ENCODE data around the gene NRP2. TPM values are rescaled to one million over a fixed set of nuclear protein-coding genes. Genes with fewer than 3 reads are reported as not detected.

The NRP2 gene
- total RNA-seq, 2 experiments from 2014 or later = 1.1 to 2.0 TPM

DNA sequence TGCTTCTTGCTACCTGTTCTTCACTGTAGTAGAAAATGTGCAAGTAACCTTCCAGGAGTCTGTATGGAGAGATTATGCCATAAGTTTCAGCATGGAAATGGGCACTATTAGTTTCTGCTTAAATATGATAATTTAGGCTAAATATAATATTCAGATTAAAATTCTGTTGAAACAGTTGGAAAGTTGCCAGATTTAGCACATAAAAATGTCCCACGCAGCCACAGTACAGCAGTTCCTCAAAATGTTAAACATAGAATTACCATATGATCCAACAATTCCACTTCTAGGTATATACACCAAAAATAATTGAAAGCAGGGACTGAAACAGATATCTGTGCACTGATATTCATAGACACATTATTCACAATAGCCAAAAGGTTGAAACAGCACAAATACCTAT, 121.2 kb downstream of the NRP2 start:
- H3K4me1 Mint-ChIP-seq = no peaks in the 10 kb centered on the region
- no peaks in the 10 kb centered on the region for H3K36me3 Mint-ChIP-seq
- peaks cover 1% of the 10 kb centered on the region for H3K9me3 Mint-ChIP-seq
- H3K27me3 Mint-ChIP-seq = peaks cover 3% of the 10 kb centered on the region
- H3K27ac Mint-ChIP-seq = no peak overlapping the region
- H3K4me3 Mint-ChIP-seq = no peak overlapping the region
- DNase-seq = no peak

DNA sequence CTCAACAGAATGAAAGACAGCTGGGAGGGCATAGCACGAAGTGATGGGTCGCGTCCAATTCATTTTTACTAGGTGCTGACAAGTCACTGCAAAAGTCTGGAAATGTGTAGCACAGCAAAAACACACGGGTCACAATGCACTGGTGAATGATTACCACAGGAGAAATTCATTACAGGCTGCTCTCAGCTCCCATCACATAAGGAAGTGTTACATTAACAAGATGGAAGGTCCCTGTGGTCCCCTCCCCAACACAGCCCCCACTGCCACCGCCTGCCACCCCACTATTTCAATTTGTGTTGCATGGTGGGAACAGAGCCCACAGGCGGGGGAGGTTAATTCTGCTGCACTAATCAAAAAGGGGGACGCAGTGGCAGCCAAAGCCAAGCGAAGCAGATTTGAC, 122.8 kb downstream of the NRP2 start:
- no peak overlapping the region for H3K4me3 Mint-ChIP-seq
- no peaks in the 10 kb centered on the region for H3K4me1 Mint-ChIP-seq
- H3K9me3 Mint-ChIP-seq = no peaks in the 10 kb centered on the region
- peaks cover 3% of the 10 kb centered on the region for H3K27me3 Mint-ChIP-seq
- H3K27ac Mint-ChIP-seq = no peak overlapping the region
- DNase-seq = no peak
- no peaks in the 10 kb centered on the region for H3K36me3 Mint-ChIP-seq

DNA sequence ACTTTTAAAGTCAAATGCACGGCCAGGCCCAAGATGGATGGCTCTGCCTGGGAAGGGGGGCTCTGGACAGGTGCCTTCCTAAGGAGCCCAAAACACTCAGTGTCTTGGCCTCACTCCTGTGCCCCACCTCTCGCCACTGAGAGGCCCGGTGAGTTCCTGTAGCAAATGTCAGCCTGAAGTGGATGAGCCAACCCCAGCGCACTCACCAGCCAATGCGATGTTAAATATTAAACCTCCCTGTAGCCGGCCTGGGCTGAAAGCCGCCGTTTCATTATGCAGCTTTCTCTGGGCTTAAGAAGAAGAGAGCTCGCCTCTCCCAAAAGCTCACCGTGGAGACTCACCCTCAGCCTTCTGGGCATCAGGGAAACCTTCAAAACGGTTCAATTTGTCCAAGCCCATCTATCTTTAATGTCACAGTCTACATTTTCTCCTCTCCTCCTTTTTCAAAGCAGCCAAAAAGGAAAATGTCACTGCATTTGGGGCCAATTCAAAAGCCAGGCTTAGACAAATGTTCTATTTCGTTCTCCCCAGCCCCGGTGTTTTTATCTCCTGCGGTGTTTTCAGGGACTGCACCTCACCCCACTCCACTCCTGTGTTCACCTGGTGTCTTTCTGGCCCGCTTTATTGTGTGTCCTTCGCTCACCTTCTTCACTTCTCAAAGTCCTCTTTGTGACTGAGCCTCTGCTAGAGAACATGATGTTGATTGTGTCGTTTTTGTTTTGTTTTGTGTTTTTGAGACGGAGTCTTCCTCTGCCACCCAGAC, 124.0 kb downstream of the NRP2 start:
- Mint-ChIP-seq H3K4me1 (no peaks in the 10 kb centered on the region), H3K36me3 (no peaks in the 10 kb centered on the region), H3K27ac (no peak overlapping the region), H3K4me3 (no peak overlapping the region), H3K9me3 (no peaks in the 10 kb centered on the region), H3K27me3 (peaks cover 3% of the 10 kb centered on the region)
- no peak for DNase-seq

DNA sequence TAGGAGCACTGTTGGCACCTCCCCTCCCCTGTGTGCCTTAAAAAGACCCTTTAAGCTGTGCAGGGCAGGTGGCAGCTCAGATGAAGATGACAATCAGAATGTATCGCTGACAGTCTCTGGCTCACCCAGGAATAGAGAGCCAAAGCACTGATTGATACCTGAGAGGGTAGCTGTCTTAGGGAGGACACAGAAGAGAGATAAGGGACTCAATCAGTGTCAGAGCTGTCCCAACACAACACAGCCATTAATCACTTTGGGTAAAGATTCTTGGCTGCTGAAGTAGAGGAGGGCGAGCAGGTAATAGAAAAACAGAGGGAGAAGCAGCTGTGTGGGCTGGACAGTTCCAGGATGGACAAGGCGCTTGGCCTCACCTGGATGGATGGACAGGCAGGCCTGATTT, 124.9 kb downstream of the NRP2 start:
- no peak overlapping the region for H3K4me3 Mint-ChIP-seq
- H3K27ac Mint-ChIP-seq = no peak overlapping the region
- no peaks in the 10 kb centered on the region for H3K4me1 Mint-ChIP-seq
- peaks cover 3% of the 10 kb centered on the region for H3K27me3 Mint-ChIP-seq
- no peaks in the 10 kb centered on the region for H3K9me3 Mint-ChIP-seq
- DNase-seq = no peak
- no peaks in the 10 kb centered on the region for H3K36me3 Mint-ChIP-seq

DNA sequence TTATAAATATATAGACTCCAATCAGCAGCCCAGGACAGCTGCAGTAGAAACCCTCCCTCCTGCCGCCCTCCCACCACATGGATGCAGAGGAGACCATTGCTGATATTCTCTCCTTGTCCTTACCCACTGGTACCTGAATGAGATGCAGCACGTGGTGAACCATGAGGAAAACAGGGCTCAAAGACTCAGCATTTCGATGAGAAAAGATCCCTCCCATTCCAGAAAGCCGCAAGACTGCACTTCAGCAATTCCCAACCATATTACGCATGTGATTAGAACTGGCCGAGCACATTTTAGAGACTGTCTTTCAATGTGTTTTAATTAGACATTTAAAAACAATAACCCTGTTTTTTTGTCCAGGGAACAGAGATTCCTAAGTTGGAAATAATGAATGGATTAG, 125.5 kb downstream of the NRP2 start:
- DNase-seq = no peak
- Mint-ChIP-seq H3K27me3 (peaks cover 3% of the 10 kb centered on the region), H3K4me3 (no peak overlapping the region), H3K9me3 (no peaks in the 10 kb centered on the region), H3K27ac (no peak overlapping the region), H3K36me3 (no peaks in the 10 kb centered on the region), H3K4me1 (no peaks in the 10 kb centered on the region)

DNA sequence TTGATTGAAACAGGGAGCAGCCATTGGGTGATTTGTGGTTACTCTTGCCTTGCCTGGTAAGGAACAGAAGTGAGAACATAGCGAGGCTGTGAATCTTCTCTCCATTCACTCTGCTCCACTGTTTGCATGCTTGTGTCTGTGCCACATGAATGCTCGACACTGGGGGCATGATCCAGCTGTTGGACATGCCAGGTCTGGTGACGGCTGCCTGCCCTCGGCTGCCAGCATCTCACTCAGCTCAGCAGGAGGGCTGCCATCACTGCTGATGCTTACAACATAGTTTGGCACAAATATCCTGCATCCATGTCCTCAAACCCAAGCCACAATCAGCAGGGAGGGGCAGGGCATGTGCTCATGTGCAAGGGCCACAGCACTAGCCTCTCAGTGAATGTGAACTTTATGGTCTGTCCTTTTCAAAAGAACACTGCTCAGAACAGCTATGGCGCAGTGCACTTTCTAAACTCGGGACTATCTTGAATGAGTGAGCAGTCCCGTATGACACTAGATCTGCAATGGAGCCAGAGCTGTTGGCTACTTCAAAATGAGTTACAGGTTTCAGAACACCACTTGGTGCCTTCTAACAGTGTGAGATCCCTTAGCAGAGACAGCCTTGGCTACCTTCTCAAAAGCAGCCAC, 126.3 kb downstream of the NRP2 start:
- Mint-ChIP-seq H3K4me3 (no peak overlapping the region), H3K36me3 (no peaks in the 10 kb centered on the region), H3K4me1 (no peaks in the 10 kb centered on the region)

DNA sequence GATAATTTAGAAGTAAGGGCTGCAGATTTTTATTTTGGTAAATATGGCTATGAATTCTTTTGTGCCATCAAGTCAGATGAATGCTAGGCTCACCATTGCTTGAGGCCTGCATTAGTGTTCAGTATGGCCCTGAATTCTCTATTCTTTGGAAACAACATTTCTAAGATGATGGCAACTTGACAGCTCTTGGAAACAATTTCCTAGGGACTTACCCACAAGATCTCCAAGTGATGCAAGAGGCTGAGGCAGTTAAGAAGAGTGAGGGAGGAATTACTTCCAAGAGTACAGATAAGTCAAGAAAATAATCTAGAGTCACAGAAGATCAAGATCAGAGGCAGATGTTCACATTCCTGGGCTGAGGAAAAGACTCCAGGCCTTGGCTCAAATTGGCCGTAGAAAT, 129.1 kb downstream of the NRP2 start:
- Mint-ChIP-seq H3K36me3 (no peaks in the 10 kb centered on the region), H3K27ac (no peak overlapping the region), H3K27me3 (peaks cover 4% of the 10 kb centered on the region), H3K4me1 (no peaks in the 10 kb centered on the region), H3K9me3 (no peaks in the 10 kb centered on the region), H3K4me3 (no peak overlapping the region)
- DNase-seq = no peak

More for the DNA sequence above, 126.3 kb downstream of the NRP2 start:
- DNase-seq = no peak
- Mint-ChIP-seq H3K27ac (no peak overlapping the region), H3K9me3 (no peaks in the 10 kb centered on the region), H3K27me3 (no peaks in the 10 kb centered on the region)

DNA sequence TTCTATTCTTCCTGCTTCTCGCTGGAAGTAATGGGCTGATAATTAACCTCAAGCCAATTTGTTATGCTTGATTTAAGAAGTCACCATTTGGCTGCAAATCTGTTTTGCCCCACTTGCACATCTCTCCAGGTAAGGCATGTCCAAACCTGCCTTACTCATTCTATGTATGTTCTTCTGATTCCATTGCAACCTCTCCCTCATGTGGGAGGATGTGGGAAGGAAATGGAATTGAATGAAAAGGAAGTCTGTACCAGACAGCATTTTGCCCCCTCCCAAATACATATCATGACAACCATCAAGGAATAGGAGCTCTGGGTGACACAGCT, 131.7 kb downstream of the NRP2 start:
- Mint-ChIP-seq H3K4me3 (no peak overlapping the region), H3K9me3 (no peaks in the 10 kb centered on the region), H3K4me1 (no peaks in the 10 kb centered on the region), H3K27me3 (peaks cover 10% of the 10 kb centered on the region), H3K27ac (no peak overlapping the region), H3K36me3 (no peaks in the 10 kb centered on the region)
- DNase-seq = no peak

DNA sequence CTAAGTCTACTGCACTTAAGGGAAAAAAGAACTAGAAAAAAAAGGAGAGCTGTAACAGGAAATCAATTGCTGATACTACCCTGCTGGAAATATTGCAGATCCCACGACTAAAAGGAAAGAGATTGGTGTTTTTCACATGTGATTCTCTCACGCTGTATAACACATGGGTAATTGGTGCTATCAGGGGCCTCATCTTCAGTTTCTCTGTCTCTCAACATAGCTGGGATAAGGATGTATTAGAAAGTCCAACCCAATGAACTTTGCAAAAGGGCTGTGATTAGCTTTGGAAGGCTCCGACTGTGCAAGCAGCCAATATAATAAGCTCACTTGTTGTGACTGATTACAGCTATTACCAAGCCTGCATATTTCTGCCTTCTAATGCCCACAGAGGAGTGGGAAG, 133.4 kb downstream of the NRP2 start:
- no peak overlapping the region for H3K27ac Mint-ChIP-seq
- H3K4me3 Mint-ChIP-seq = no peak overlapping the region
- peaks cover 14% of the 10 kb centered on the region for H3K27me3 Mint-ChIP-seq
- DNase-seq = no peak
- no peaks in the 10 kb centered on the region for H3K9me3 Mint-ChIP-seq
- no peaks in the 10 kb centered on the region for H3K36me3 Mint-ChIP-seq
- no peaks in the 10 kb centered on the region for H3K4me1 Mint-ChIP-seq

DNA sequence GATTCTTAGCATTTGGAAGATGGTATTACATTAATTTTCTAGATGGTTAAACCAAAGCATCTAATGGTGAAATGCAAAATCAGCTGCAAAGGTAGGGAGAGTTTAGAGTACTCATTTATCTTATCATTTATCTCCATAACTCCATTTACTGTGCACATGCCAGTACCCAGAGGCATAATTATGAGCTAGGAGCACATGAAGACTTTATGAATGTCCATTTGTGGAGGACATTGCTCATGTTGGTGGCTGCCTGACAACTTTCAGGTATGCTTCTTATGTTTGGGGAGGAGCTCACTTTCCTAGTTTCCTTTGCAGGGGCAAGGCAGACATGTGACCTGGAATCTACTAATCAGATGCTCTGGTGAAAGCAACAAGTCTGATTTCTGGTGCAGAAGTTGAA, 134.0 kb downstream of the NRP2 start:
- Mint-ChIP-seq H3K4me3 (no peak overlapping the region), H3K9me3 (no peaks in the 10 kb centered on the region), H3K27ac (no peak overlapping the region), H3K36me3 (no peaks in the 10 kb centered on the region), H3K27me3 (peaks cover 14% of the 10 kb centered on the region), H3K4me1 (no peaks in the 10 kb centered on the region)
- no peak for DNase-seq

DNA sequence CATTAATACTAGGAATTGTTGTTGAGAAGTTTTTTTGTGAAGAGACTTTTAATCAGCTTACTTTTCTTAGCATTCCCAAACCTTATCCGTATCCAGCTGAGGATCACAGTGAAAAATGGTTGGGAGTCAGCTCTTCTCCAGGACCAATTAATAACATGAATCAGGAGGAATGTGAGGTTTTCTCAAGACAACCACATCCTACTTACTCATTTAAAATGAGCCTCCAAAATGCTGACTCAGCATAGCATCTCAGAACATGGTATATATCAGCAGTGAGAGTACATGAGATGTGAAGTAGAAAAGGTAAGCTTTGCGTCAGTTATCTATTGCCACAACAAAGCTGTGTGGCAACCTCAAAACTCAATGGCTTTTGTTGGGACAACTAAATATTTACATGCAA, 140.3 kb downstream of the NRP2 start:
- no peak for DNase-seq
- Mint-ChIP-seq H3K27ac (no peak overlapping the region), H3K36me3 (no peaks in the 10 kb centered on the region), H3K4me3 (no peak overlapping the region), H3K27me3 (peaks cover 14% of the 10 kb centered on the region), H3K9me3 (peaks cover 6% of the 10 kb centered on the region), H3K4me1 (no peaks in the 10 kb centered on the region)

DNA sequence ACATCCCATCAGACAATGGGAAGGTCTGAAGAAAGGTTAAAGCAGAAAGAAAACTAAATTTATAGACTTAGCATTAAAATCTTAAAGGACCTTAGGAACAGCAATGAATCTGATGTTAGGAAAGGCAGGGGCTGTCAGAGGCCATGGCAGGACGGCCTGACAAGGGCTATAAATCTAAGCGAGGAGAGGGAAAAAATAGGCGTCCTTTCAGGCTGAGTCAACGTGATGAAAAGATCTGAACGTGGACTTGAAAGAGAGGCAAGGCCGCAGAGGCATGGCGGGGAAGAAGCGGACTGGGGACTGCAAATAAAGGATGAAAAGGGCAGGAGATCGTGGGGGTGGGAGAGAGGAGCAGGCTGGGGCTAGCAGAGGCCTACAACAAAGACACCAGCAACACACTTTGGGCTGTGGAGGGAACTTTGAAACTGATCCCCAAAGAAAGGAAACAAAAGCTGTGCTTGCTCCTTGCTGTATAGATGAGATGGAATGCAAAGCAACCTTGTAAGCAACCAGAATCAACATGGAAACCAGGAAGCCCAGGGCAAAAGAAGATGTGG, 145.6 kb downstream of the NRP2 start:
- Mint-ChIP-seq H3K9me3 (peaks cover 6% of the 10 kb centered on the region), H3K4me3 (no peak overlapping the region), H3K27ac (no peak overlapping the region), H3K36me3 (no peaks in the 10 kb centered on the region), H3K27me3 (peaks cover 8% of the 10 kb centered on the region), H3K4me1 (no peaks in the 10 kb centered on the region)
- no peak for DNase-seq

DNA sequence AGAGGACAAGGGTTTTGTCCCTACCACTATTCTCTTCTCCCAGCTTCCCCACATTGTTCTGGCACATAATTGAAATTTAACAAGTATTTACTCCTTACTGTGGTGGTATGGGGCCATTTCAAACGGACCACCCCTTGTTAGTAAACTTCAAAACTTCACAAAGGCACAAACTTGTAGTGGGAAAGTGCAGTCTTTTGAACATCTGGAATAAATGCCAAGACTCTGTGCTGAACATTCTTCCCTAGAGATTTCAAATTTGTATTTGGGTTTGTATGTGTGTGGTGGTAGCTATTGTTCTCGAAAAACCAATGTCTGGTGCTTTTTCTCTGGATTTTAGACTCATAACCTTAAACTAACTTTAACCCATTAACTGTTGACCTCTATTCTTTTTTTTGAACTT, 151.6 kb downstream of the NRP2 start:
- no peak overlapping the region for H3K4me3 Mint-ChIP-seq
- peaks cover 2% of the 10 kb centered on the region for H3K9me3 Mint-ChIP-seq
- no peaks in the 10 kb centered on the region for H3K4me1 Mint-ChIP-seq
- H3K36me3 Mint-ChIP-seq = no peaks in the 10 kb centered on the region
- no peak for DNase-seq
- H3K27ac Mint-ChIP-seq = no peak overlapping the region
- H3K27me3 Mint-ChIP-seq = peaks cover 7% of the 10 kb centered on the region

DNA sequence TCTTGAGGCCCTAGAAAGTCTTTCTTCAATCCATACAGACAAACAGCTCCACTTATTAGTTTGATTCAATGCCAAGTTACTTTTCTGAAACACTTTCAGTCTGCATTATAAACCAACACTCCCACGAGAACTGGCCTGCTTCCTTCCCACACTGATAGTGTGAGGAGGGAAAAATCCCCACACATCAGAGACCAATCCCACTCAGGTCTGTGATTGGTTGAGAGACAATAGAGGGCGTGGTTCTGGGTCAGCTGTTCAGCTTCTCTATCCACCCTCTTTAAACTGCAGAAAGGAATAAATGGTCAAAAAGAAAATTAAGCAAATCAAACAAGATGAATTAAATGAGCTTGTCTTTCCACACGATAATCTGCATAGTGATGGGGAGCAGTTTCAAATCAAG, 152.5 kb downstream of the NRP2 start:
- H3K9me3 Mint-ChIP-seq = peaks cover 2% of the 10 kb centered on the region
- no peak overlapping the region for H3K27ac Mint-ChIP-seq
- no peaks in the 10 kb centered on the region for H3K36me3 Mint-ChIP-seq
- no peak for DNase-seq
- H3K27me3 Mint-ChIP-seq = peaks cover 7% of the 10 kb centered on the region
- no peaks in the 10 kb centered on the region for H3K4me1 Mint-ChIP-seq
- H3K4me3 Mint-ChIP-seq = no peak overlapping the region

DNA sequence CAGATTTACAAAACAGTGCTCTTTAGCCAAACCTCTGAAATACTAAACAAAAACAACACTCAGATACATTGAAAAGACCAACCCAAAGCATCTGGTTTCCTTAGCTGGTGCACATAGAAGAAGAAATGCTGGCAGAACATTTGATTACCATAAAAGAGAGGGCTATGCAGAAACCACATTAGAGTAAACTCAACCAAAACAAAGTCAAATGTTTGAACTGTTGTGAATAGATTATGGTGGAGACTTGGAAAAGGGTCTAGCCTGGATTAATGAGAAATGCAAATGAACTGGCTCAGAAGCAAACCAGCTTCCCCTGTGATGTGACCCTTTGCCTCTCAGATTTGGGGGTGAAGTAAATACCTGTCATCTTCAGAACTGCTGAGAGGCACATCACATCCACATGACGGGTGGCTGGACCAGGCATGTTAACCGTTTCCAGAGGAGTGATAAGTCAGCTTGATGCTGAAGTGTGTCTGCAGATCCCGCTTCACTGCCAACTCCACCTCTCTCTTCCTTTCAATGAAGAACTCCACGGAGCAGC, 153.0 kb downstream of the NRP2 start:
- H3K27ac Mint-ChIP-seq = no peak overlapping the region
- no peak for DNase-seq
- peaks cover 7% of the 10 kb centered on the region for H3K27me3 Mint-ChIP-seq
- no peaks in the 10 kb centered on the region for H3K36me3 Mint-ChIP-seq
- H3K9me3 Mint-ChIP-seq = peaks cover 2% of the 10 kb centered on the region
- H3K4me1 Mint-ChIP-seq = no peaks in the 10 kb centered on the region
- H3K4me3 Mint-ChIP-seq = no peak overlapping the region

DNA sequence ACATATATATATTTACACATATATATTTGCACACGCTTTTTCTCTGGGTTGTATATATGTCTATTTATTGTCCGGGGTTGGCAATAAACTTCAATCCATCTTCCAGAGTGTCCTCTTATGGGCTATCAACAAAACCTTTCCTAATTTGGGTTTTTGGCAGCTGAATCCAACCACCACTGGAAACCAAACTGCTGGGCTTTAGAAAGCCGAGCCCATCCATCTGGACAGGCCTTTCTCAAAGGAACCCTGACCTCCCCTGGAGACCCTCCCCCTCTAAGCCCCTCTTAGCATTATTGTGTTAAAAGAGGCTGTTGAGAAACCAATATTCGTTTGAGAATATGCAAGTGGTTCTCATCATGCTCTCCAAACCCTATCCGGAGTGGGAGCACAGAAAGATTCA, 153.6 kb downstream of the NRP2 start:
- Mint-ChIP-seq H3K27me3 (peaks cover 7% of the 10 kb centered on the region), H3K36me3 (no peaks in the 10 kb centered on the region), H3K27ac (no peak overlapping the region), H3K4me3 (no peak overlapping the region), H3K4me1 (no peaks in the 10 kb centered on the region), H3K9me3 (peaks cover 2% of the 10 kb centered on the region)
- DNase-seq = no peak
